Large intestine (tissue), 3 donors: ENCODE data around the gene ZNF22. TPM values are rescaled to one million over a fixed set of nuclear protein-coding genes. Genes with fewer than 3 reads are reported as not detected.

ENCODE experiments used
- DNase-seq, 2 donors: peaks; one replicate each; pipeline versions ENCODE4 v3.0.0 to v3.0.0-alpha.2; 2013
- H3K27ac ChIP-seq: one replicate; pipeline ENCODE4 v1.5.1; 2013; ENCODE audit warnings: low read length
- H3K27me3 ChIP-seq: 2 replicates; pipeline ENCODE4 v1.6.1; 2013; ENCODE audit warnings: low read length; ENCODE audit not compliant: control insufficient read depth, insufficient read depth
- H3K36me3 ChIP-seq: 2 replicates; pipeline ENCODE4 v1.6.1; 2013; ENCODE audit warnings: low read length; ENCODE audit not compliant: control insufficient read depth, insufficient read depth
- H3K4me1 ChIP-seq: one replicate; pipeline ENCODE4 v1.6.1; 2013; ENCODE audit warnings: low read length; ENCODE audit not compliant: control insufficient read depth, insufficient read depth
- H3K4me3 ChIP-seq: one replicate; pipeline ENCODE4 v1.5.1; 2013; ENCODE audit warnings: low read length
- H3K9me3 ChIP-seq: one replicate; pipeline ENCODE4 v1.6.1; 2013; ENCODE audit warnings: mild to moderate bottlenecking, low read depth, low read length, moderate library complexity; ENCODE audit not compliant: control insufficient read depth
- WGBS: methylation state at CpG from one replicate; pipeline ENCODE4 v1.1.5; 2013; ENCODE audit warnings: low lambda C conversion rate; ENCODE audit not compliant: insufficient coverage; 5-methylcytosine and 5-hydroxymethylcytosine counted together
- polyA plus RNA-seq: library from polyadenylated mRNA; unstranded; fragments of 120-200 nt; gene quantifications from one replicate; pipeline ENCODE4 v1.2.1, GENCODE V29; 2013

Gene ZNF22
- polyA plus RNA-seq, 1 donor = 35.7 TPM

DNA sequence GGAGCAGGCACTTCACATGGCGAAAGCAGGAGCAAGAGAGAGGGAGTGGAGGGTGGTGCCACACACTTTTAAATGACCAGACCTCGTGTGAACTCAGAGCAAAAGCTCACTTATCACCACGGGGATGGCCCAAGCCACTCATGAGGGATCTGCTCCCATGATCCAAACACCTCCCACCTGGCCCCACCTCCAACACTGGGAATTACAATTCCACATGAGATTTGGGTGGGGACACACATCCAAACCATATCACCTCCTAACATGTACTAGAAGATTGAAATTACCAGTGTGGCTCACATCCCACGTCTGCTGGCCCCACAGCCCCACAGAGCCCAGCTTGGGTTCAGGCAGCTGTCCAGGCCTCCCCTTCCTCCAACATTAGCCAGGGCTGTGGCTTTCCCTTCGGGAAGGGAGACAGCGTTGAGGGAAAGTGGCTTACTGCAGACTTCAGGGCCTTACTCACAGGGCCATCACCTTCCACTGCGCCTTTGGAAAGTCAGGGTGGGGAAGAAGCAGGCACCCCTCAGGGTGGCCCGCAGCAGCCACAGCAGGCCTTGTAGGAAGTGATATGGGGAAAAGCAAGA is 29.8 kb upstream of the ZNF22 start:
- Histone ChIP-seq H3K4me1 (peaks cover 27% of the 10 kb centered on the region), H3K27me3 (no peaks in the 10 kb centered on the region), H3K36me3 (peaks cover 15% of the 10 kb centered on the region), H3K4me3 (no peak overlapping the region), H3K27ac (no peak overlapping the region), H3K9me3 (no peaks in the 10 kb centered on the region)
- WGBS = no CpG with 5 or more reads among the region's 8 CpGs
- DNase-seq = no peak

DNA sequence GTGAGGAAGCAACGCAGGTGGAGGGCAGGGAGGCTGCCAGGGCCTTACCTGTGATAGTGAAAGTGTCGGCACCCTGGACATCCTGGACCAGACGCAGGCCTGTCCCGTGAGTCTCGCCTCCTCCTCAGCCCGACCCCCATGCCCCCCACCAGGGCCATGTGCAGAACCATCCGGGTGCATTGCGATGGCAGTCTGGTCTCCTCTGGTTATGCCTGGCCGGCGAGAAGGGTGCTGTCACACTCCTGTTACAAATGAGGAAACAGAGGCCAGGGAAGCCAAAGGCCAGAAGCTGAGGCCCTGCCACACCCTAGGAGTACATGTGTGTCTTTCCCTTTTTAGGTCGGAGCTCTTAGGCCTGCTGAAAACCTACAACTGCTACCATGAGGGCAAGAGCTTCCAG is 29.3 kb upstream of the ZNF22 start:
- no peak overlapping the region for H3K27ac ChIP-seq
- DNase-seq = no peak
- H3K4me1 ChIP-seq = peaks cover 28% of the 10 kb centered on the region
- H3K27me3 ChIP-seq = no peaks in the 10 kb centered on the region
- no peak overlapping the region for H3K4me3 ChIP-seq
- WGBS = no CpG with 5 or more reads among the region's 11 CpGs
- no peaks in the 10 kb centered on the region for H3K9me3 ChIP-seq
- H3K36me3 ChIP-seq = peaks cover 17% of the 10 kb centered on the region

DNA sequence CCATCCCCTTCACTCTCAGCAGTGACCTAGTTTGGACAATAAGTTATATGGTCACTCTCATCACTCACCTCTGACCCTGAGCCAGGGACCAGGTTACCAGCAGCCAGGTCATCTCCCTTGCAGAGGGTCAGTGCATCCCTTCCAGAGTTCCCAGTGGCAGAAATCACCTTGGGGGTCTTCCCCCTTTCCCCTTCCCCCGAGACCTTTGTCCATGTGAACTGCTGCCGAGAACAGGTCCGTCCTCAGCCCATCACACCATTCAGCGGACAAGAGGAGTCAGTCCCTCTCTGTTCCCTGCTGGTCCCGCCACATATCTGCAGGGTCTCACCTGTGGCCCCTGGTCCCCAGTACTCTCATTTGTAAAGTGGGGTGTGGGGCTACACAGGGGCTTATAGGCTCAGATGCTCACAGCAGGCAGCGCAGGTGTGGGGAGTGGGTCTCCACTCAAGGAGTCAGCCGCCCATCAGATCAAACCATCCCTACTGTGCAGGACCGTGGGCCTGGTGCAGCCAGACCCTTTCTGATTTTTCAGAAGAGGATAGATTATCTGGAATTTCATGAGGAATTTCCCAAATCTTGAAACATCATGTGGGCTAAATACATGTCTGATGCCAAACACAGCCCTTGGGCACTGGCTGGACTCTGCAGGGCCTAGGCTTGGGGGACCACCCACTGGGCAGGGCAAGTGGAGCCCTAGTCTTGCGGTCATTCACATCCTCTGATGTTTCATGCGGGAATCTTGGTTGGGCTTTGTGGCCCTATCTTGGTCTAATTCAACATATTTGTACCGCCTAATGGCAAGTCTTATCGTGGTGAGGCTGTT is 28.6 kb upstream of the ZNF22 start:
- H3K9me3 ChIP-seq = no peaks in the 10 kb centered on the region
- H3K4me3 ChIP-seq = no peak overlapping the region
- H3K36me3 ChIP-seq = peaks cover 17% of the 10 kb centered on the region
- no peak overlapping the region for H3K27ac ChIP-seq
- H3K27me3 ChIP-seq = no peaks in the 10 kb centered on the region
- no CpG with 5 or more reads among the region's 12 CpGs for WGBS
- peaks cover 30% of the 10 kb centered on the region for H3K4me1 ChIP-seq
- DNase-seq = no peak

DNA sequence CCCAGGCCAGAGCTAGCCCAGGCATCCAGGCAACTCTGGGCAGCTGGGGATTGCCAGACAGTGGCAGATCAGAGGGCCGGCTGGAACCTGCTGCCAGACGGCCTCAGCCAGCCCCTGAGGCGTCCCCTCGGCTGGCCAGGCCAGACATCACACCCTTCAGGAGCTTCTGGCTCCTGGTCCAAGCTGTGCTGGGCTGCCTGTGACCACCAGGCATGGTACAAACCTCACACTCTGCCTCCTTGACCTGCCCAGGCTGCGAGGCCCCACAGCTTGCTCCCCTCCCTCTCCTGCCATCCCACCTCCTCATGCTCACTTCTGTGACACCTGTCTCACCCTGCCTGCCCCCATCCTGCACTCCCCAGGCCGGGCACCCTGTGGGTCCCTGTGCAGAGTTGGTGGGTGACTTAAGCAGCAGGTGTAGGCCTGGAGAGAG is 27.8 kb upstream of the ZNF22 start:
- WGBS = no CpG with 5 or more reads among the region's 6 CpGs
- Histone ChIP-seq H3K4me1 (peaks cover 34% of the 10 kb centered on the region), H3K4me3 (no peak overlapping the region), H3K36me3 (peaks cover 17% of the 10 kb centered on the region), H3K9me3 (no peaks in the 10 kb centered on the region), H3K27me3 (no peaks in the 10 kb centered on the region), H3K27ac (no peak overlapping the region)
- DNase-seq = no peak

DNA sequence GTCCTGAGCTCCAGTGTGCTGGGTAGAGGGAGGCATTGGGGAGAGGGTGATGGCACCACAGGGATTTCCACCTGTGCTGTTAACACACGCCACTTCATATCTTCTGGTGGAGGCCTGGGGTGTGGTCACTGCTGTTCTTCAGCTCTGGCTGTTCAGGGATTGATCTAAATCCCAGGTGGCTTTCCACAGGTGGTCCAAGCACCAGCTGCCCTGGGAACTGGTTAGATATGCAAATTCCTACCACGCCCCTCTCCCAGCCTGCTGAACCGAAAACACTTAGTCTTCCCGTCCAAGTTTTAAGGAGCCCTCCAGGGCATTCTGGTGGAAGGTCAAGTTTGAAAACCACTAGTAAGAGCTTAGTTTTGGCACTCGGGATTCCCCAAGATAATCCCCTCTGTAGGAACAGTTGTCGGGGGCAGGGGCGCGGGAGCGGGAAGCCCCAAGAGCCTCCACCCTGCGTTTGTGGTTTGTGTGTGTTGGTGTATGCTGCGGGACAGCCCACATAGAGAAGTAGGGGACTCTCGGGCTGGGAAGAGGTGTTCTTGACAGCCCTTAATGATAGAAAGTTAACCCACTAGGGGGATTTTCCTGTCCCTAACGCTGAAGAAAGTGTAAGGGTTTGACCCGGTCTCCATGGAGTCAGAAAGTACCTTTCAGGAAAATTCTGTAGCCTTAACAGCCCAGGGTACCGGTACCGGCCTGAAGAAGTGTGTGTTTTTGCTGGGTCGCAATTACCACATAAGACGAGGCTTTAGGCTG is 27.2 kb upstream of the ZNF22 start:
- Histone ChIP-seq H3K27me3 (no peaks in the 10 kb centered on the region), H3K9me3 (no peaks in the 10 kb centered on the region), H3K4me1 (peaks cover 41% of the 10 kb centered on the region), H3K36me3 (peaks cover 17% of the 10 kb centered on the region), H3K4me3 (no peak overlapping the region), H3K27ac (no peak overlapping the region)
- DNase-seq = peak in 1 of 2 donors; percentile 39
- WGBS = no CpG with 5 or more reads among the region's 18 CpGs

DNA sequence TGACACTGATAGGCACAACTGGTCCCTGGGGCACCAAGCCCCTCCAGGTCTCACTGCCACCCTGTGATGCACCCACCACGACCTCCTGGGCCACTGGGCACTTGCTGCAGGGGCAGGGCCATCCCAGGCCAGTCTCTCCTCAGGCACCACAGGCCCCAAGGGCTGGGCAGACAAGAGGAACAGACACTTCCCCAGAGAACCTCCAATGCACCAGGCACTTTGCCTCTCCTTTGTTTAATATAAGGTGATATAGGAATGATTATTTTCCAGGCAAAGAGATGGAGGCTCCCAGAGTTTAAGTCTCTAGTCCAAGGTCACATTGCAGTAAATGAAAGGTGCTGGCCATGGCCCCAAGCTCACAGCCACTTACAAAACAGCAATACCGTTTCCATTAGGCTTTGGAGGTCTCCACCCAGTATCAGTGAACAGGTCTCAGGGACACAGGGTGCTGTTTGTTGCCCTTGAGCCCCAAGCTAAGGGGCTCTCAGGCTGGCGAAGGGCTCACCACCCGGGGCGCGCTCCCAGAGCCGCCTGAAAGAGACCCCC is 26.6 kb upstream of the ZNF22 start:
- Histone ChIP-seq H3K9me3 (no peaks in the 10 kb centered on the region), H3K4me1 (peaks cover 46% of the 10 kb centered on the region), H3K27me3 (no peaks in the 10 kb centered on the region), H3K4me3 (peak overlapping the region; percentile 57), H3K27ac (peak overlapping the region; percentile 49), H3K36me3 (peaks cover 17% of the 10 kb centered on the region)
- DNase-seq = no peak
- WGBS = no CpG with 5 or more reads among the region's 7 CpGs

DNA sequence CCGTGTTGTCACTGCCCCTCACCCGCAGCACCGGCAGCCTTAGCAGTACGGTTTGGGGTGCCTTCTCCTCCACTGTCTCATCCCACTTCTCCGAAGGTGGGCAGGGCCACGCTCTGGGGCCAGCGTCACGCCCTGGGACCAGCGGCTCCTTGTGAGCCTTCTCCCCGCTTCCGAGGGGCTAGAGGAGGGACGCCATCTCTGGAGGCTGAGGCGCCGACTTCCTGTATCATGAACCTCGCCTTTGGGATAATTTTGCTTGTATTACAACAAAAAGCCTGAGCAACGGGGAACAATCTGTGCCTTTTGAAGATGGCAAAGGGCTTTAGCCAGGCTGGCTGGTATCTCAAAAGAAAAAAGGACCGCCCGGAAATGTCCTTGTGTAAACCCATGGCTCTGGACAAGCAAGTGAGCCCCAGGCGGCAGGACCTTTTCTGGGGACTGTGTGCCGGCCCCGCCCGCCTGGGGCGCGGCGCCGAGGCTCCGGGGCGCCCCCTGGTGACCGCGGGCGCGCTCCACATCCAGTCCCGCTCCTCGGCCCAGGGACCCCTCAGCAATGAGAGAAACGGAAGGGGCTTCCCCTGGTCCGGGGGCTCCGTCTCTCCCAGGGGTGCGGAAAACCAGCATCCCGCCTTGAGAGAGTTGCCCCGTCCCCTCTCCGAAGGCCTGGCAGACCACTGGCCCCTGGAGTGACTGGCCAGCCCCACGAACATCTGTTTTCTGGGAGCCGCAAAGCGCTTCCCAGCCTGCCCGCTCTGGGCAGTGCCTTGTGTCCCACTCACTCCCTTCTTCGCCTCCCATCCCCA is 25.9 kb upstream of the ZNF22 start:
- peak; percentile 64 to 76 for DNase-seq
- Histone ChIP-seq H3K4me3 (peak overlapping the region; percentile 57), H3K9me3 (no peaks in the 10 kb centered on the region), H3K27me3 (no peaks in the 10 kb centered on the region), H3K36me3 (peaks cover 17% of the 10 kb centered on the region), H3K27ac (peak overlapping the region; percentile 49), H3K4me1 (peaks cover 50% of the 10 kb centered on the region)
- no CpG with 5 or more reads among the region's 46 CpGs for WGBS

DNA sequence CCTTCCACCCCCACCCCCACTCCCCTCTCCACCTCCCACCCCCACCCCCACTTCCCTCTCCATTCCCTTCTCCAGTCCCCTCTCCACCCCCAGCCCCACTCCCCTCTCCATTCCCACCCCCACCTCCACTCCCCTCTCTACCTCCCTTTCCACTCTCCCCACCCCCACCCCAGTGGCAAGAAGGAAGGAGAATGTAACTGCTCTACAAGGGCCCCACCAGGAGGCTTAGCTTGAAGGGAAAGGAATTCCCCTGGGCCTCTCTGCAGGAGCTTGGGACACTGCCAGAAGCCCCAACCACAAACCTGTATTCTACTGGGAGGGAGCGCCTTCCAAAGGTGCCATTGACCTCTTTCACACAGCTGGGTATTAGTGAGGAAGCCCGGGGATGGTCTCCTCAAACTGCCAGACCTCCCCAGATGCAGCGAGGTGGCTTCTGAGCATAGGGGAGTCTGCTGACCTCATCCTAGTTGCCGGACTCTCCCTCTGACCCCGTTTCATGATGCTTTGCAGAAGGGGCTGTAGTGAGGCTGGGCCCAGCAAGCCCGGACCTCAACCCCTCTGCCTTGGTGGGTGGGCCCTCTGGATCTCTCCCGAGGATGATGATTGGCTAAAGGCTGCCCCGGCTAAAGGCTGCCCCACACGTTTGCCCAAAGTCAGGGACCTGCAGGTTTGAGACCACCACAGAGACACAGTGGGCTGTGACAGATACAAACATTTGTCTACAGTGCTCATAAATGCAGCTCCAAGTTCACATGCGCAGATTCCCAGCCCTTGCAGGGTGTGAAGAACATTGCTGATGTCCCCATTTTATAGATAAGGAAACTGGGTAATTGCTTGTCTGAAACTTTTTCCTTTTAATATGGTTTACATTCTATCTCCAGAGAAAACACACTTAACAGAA is 25.0 kb upstream of the ZNF22 start:
- DNase-seq = peak; percentile 68 to 82
- Histone ChIP-seq H3K27me3 (no peaks in the 10 kb centered on the region), H3K36me3 (peaks cover 17% of the 10 kb centered on the region), H3K27ac (no peak overlapping the region), H3K4me3 (peak overlapping the region; percentile 29), H3K9me3 (no peaks in the 10 kb centered on the region), H3K4me1 (peaks cover 54% of the 10 kb centered on the region)
- no CpG with 5 or more reads among the region's 10 CpGs for WGBS
